HL-60 (cell line): ENCODE measurements around the gene TXNRD2.

Source experiments
- DNase-seq, 2 experiments: peaks; one replicate each; pipeline ENCODE4 v3.0.0-alpha.2; 2010 to 2020; ENCODE audit warnings: low read depth in 1 of 2, low spot score in 1 of 2
- H3K27ac ChIP-seq: fragments of 250-450 bp; sonication (Bioruptor Pico); replicated peaks from 2 replicates; pipeline ENCODE4 v1.5.1; 2020; ENCODE audit warnings: mild to moderate bottlenecking, moderate library complexity
- H3K27me3 ChIP-seq: fragments of 250-450 bp; sonication (Bioruptor Pico); 2 replicates; pipeline ENCODE4 v1.5.1; 2021; ENCODE audit warnings: mild to moderate bottlenecking, moderate library complexity; ENCODE audit not compliant: insufficient read depth, poor library complexity, severe bottlenecking
- H3K4me3 ChIP-seq: replicated peaks from 2 replicates; pipeline ENCODE4 v1.5.1; 2011; ENCODE audit warnings: mild to moderate bottlenecking, control low read depth, low read length; ENCODE audit not compliant: insufficient read depth
- GABPA ChIP-seq: IDR thresholded peaks from 2 replicates; pipeline ENCODE4 v1.6.1; 2012; ENCODE audit warnings: low read depth
- POLR2AphosphoS5 ChIP-seq: IDR thresholded peaks from 2 replicates; pipeline ENCODE4 v1.6.1; 2012; ENCODE audit warnings: low read depth
- REST ChIP-seq: IDR thresholded peaks from 2 replicates; pipeline ENCODE4 v1.6.1; 2012; ENCODE audit warnings: low read depth; ENCODE audit not compliant: insufficient replicate concordance
- SPI1 ChIP-seq: IDR thresholded peaks from 2 replicates; pipeline ENCODE4 v1.6.1; 2012; ENCODE audit warnings: low read depth, mild to moderate bottlenecking, borderline replicate concordance
- TF ChIP-seq, protein P1 (sequence below): IDR thresholded peaks from one replicate; pipeline ENCODE4 v1.5.1; 2011; ENCODE audit warnings: low read length, control low read depth, inconsistent platforms; ENCODE audit not compliant: insufficient read depth

TXNRD2 gene

GRCh38 chr22:19980766-19981165 lies 39.1 kb upstream of the TXNRD2 start:
- no peak for DNase-seq
- H3K4me3 ChIP-seq: no peak overlapping the region
- no peaks in the 10 kb centered on the region for H3K27me3 ChIP-seq
- H3K27ac ChIP-seq: no peak overlapping the region
- TF ChIP-seq SPI1 (no peak), POLR2AphosphoS5 (no peak), GABPA (no peak), REST (no peak)
- TF ChIP-seq, protein P1, sequence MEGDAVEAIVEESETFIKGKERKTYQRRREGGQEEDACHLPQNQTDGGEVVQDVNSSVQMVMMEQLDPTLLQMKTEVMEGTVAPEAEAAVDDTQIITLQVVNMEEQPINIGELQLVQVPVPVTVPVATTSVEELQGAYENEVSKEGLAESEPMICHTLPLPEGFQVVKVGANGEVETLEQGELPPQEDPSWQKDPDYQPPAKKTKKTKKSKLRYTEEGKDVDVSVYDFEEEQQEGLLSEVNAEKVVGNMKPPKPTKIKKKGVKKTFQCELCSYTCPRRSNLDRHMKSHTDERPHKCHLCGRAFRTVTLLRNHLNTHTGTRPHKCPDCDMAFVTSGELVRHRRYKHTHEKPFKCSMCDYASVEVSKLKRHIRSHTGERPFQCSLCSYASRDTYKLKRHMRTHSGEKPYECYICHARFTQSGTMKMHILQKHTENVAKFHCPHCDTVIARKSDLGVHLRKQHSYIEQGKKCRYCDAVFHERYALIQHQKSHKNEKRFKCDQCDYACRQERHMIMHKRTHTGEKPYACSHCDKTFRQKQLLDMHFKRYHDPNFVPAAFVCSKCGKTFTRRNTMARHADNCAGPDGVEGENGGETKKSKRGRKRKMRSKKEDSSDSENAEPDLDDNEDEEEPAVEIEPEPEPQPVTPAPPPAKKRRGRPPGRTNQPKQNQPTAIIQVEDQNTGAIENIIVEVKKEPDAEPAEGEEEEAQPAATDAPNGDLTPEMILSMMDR: no peak

- no peak overlapping the region for H3K4me3 ChIP-seq
- H3K27ac ChIP-seq: no peak overlapping the region
- no peak for TF ChIP-seq SPI1
- TF ChIP-seq, protein P1: no peak
- no peak for TF ChIP-seq GABPA
- TF ChIP-seq REST: no peak
- TF ChIP-seq POLR2AphosphoS5: no peak
- no peak for DNase-seq
- H3K27me3 ChIP-seq: no peaks in the 10 kb centered on the region
Observed at GRCh38 chr22:19979712-19980493, 38.3 kb upstream of the TXNRD2 start.

DNA sequence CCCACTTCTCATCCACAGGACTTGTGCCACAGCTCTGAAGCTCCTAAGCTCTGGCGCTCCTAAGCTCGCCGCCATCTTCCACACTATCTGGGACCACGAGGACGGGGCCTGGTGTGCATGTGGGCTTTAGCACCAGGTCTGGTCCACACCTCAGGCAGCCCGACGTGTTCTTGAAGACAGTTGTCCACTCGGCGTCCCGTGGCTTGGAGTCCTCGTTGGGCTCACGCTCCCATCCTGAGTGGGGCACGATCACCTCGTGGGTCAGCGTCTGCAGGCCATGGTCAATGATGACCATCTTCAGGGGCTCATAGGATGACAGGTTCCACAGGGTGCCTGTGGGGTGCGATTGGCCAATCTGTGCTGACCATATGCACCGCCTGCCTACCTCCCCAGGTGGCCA lies 37.1 kb upstream of the TXNRD2 start:
- DNase-seq: no peak
- no peak overlapping the region for H3K27ac ChIP-seq
- H3K27me3 ChIP-seq: no peaks in the 10 kb centered on the region
- no peak for TF ChIP-seq REST
- TF ChIP-seq, protein P1: no peak
- no peak for TF ChIP-seq SPI1
- TF ChIP-seq POLR2AphosphoS5: no peak
- no peak for TF ChIP-seq GABPA
- H3K4me3 ChIP-seq: no peak overlapping the region
